ENCODE measurements around the gene ZHX3. TPM values are rescaled to one million over a fixed set of nuclear protein-coding genes. Genes with fewer than 3 reads are reported as not detected.

Gene ZHX3
- total and polyA plus RNA-seq, 2 donors (not counting 1 experiment from before 2014, with no cell fraction given) = 27.7 to 28.0 TPM

- Histone ChIP-seq H3K4me3 (replicated peaks in 1 of 4; ENCODE audit: control extremely low read depth in 1 of 4, insufficient read depth in 1 of 4, low read depth in 3 of 4, low read length in 4 of 4) (no peak overlapping the region), H3K27me3 (ENCODE audit: control insufficient read depth, insufficient read depth, low read length) (no peaks in the 10 kb centered on the region), H3K4me2 (ENCODE audit: extremely low read depth, insufficient read depth, low read length) (no peak overlapping the region), H3K79me2 (ENCODE audit: control insufficient read depth, insufficient read depth, low read length) (peaks cover 11% of the 10 kb centered on the region), H3K36me3 (ENCODE audit: control insufficient read depth, insufficient read depth, low read length) (peaks cover 1% of the 10 kb centered on the region), H4K20me1 (ENCODE audit: control insufficient read depth, extremely low read depth, insufficient read depth, low read length) (no peaks in the 10 kb centered on the region), H3K27ac (ENCODE audit: insufficient read depth, low read length) (no peak overlapping the region), H2AFZ (ENCODE audit: low read length) (no peak overlapping the region), H3K9ac (ENCODE audit: insufficient read depth, low read length) (no peak overlapping the region), H3K9me3 (ENCODE audit: control insufficient read depth, insufficient read depth, low read depth, low read length) (no peaks in the 10 kb centered on the region), H3K4me1 (ENCODE audit: control insufficient read depth, extremely low read depth, insufficient read depth, low read length) (peaks cover 17% of the 10 kb centered on the region)
- no peak for DNase-seq (ENCODE audit: low read depth in 2 of 2)
- no peak for TF ChIP-seq EZH2 (IDR thresholded peaks at IDR 0.05; ENCODE audit: low read length, missing control alignments)
- TF ChIP-seq, protein P1, sequence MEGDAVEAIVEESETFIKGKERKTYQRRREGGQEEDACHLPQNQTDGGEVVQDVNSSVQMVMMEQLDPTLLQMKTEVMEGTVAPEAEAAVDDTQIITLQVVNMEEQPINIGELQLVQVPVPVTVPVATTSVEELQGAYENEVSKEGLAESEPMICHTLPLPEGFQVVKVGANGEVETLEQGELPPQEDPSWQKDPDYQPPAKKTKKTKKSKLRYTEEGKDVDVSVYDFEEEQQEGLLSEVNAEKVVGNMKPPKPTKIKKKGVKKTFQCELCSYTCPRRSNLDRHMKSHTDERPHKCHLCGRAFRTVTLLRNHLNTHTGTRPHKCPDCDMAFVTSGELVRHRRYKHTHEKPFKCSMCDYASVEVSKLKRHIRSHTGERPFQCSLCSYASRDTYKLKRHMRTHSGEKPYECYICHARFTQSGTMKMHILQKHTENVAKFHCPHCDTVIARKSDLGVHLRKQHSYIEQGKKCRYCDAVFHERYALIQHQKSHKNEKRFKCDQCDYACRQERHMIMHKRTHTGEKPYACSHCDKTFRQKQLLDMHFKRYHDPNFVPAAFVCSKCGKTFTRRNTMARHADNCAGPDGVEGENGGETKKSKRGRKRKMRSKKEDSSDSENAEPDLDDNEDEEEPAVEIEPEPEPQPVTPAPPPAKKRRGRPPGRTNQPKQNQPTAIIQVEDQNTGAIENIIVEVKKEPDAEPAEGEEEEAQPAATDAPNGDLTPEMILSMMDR (conservative IDR thresholded peaks at IDR 0.05 in 1 of 2, IDR thresholded peaks at IDR 0.05 in 1 of 2; ENCODE audit: low read depth in 1 of 2, low read length in 2 of 2) = no peak
Measured at GRCh38 chr20:41180599-41181333, 136.8 kb downstream of the ZHX3 start.

DNA sequence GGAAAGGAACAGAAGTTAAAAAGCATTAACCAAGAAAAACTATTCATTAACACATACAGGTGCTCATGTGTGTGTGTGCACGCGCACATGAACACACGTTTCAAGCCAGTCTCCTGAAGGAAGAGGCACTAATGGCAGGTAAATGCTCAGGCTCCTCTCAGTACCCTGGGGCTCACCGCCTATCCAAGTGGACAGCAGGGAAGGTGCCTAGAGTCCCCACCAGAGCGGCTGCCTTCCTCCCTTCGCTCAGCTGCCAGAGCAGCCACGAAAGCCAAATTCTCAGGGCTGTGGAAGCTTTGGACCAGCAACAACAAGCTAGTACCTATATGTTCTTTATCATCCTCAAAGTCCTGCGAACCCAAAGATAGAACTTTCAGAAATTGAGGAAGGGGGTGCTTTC is 137.6 kb downstream of the ZHX3 start:
- H2AFZ ChIP-seq (ENCODE audit: low read length) = no peak overlapping the region

DNA sequence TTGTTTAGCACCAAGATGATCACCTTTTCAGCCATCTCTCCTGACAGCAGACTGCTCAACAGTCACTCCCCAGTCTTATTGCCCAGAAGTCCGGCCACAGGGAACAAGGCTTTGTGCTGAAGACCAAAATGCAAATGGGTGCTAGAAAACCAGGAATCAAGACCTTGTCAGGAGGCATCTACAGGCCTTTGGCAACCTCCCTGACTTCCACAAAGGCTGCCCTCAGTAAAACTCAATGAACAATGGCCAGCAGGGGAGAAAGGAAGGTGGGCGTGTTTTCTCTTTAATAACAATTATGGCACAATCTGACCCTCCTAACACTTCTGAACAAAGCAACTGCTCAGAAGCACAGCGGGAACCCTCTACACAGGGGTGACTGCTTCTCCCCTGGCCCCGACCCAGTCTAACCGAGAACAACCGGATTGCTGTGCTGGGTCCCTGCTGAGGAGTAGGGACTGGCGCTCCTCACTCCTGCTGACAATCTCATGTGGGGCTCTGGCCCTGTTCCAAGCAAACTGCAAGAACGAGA is 138.6 kb downstream of the ZHX3 start:
- H3K4me1 ChIP-seq (ENCODE audit: control insufficient read depth, extremely low read depth, insufficient read depth, low read length) = peaks cover 21% of the 10 kb centered on the region
- H3K9ac ChIP-seq (ENCODE audit: insufficient read depth, low read length) = no peak overlapping the region

More for the DNA sequence above, 137.6 kb downstream of the ZHX3 start:
- Histone ChIP-seq H3K36me3 (ENCODE audit: control insufficient read depth, insufficient read depth, low read length) (peaks cover 1% of the 10 kb centered on the region), H3K27me3 (ENCODE audit: control insufficient read depth, insufficient read depth, low read length) (no peaks in the 10 kb centered on the region), H4K20me1 (ENCODE audit: control insufficient read depth, extremely low read depth, insufficient read depth, low read length) (no peaks in the 10 kb centered on the region), H3K9ac (ENCODE audit: insufficient read depth, low read length) (no peak overlapping the region), H3K4me3 (replicated peaks in 1 of 4; ENCODE audit: control extremely low read depth in 1 of 4, insufficient read depth in 1 of 4, low read depth in 3 of 4, low read length in 4 of 4) (no peak overlapping the region), H3K4me1 (ENCODE audit: control insufficient read depth, extremely low read depth, insufficient read depth, low read length) (peaks cover 17% of the 10 kb centered on the region), H3K9me3 (ENCODE audit: control insufficient read depth, insufficient read depth, low read depth, low read length) (no peaks in the 10 kb centered on the region), H3K27ac (ENCODE audit: insufficient read depth, low read length) (no peak overlapping the region), H3K4me2 (ENCODE audit: extremely low read depth, insufficient read depth, low read length) (no peak overlapping the region), H3K79me2 (ENCODE audit: control insufficient read depth, insufficient read depth, low read length) (peaks cover 11% of the 10 kb centered on the region)
- no peak for DNase-seq (ENCODE audit: low read depth in 2 of 2)
- no peak for TF ChIP-seq EZH2 (IDR thresholded peaks at IDR 0.05; ENCODE audit: low read length, missing control alignments)
- TF ChIP-seq, protein P1 (conservative IDR thresholded peaks at IDR 0.05 in 1 of 2, IDR thresholded peaks at IDR 0.05 in 1 of 2; ENCODE audit: low read depth in 1 of 2, low read length in 2 of 2) = no peak

More for the DNA sequence above, 138.6 kb downstream of the ZHX3 start:
- Histone ChIP-seq H3K36me3 (ENCODE audit: control insufficient read depth, insufficient read depth, low read length) (peaks cover 5% of the 10 kb centered on the region), H3K79me2 (ENCODE audit: control insufficient read depth, insufficient read depth, low read length) (peaks cover 11% of the 10 kb centered on the region), H3K27ac (ENCODE audit: insufficient read depth, low read length) (no peak overlapping the region), H4K20me1 (ENCODE audit: control insufficient read depth, extremely low read depth, insufficient read depth, low read length) (no peaks in the 10 kb centered on the region), H2AFZ (ENCODE audit: low read length) (no peak overlapping the region), H3K9me3 (ENCODE audit: control insufficient read depth, insufficient read depth, low read depth, low read length) (no peaks in the 10 kb centered on the region), H3K27me3 (ENCODE audit: control insufficient read depth, insufficient read depth, low read length) (no peaks in the 10 kb centered on the region), H3K4me2 (ENCODE audit: extremely low read depth, insufficient read depth, low read length) (no peak overlapping the region), H3K4me3 (replicated peaks in 1 of 4; ENCODE audit: control extremely low read depth in 1 of 4, insufficient read depth in 1 of 4, low read depth in 3 of 4, low read length in 4 of 4) (no peak overlapping the region)
- DNase-seq (ENCODE audit: low read depth in 2 of 2) = peak in 1 of 2 donors; percentile 18
- TF ChIP-seq EZH2 (IDR thresholded peaks at IDR 0.05; ENCODE audit: low read length, missing control alignments) = no peak
